ENCODE results near the gene CD9. TPM values are rescaled to one million over a fixed set of nuclear protein-coding genes. Genes with fewer than 3 reads are reported as not detected.

Gene CD9
- polyA plus RNA-seq, 1 of the 3 experiments (the other 2 are of a cell fraction): 76.6 TPM

DNA sequence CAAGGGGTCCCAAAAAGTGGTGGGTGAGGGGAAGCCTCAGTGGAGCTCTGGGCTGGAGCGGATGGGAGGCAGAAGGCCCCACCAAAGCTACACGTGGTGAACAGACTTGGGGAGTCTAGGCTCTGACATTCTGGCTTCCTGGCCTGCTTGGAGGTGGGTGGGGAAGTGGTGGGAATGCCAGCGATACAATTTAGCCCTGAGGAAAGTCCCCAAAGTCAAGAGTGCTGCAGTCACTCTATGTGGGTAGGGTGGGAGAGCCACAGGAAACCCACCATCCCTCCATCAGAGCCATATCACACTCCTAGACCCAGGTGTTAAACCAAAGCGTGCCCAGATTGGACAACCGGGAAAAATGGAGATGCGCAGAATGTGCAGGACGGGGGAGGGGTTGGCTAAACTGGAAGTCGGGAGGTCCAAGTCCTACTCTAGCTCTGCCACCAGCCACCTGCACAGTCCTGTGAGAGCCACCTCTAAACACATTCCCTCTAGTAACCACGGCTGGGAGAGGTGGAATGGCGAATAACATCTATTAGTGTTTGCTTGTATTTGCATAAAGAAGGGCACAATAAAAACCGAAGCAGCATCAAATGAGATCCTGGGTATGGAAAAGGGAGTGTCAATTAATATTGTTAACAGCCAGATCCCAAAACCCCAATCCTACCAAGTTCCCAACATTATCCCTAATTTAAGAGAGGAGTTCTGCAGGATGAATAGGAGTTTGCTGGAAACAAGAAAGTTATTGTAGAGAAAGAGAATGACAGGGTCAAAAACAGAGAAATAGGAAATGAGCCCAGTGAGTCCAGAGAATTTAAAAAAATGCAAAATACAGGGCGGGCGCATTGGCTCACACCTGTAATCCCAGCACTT is 14.0 kb upstream of the CD9 start:
- Histone ChIP-seq H3K9me3 (no peaks in the 10 kb centered on the region), H3K27ac (ENCODE audit: low read depth in 2 of 2, low read length in 1 of 2) (no peak overlapping the region), H3K27me3 (ENCODE audit: insufficient read depth) (no peaks in the 10 kb centered on the region), H3K36me3 (replicated peaks in 1 of 2; ENCODE audit: control insufficient read depth in 1 of 2, insufficient read depth in 2 of 2, low read length in 1 of 2) (no peaks in the 10 kb centered on the region), H4K20me1 (ENCODE audit: insufficient read depth) (no peaks in the 10 kb centered on the region), H3K4me2 (no peak overlapping the region), H3K9me2 (no peaks in the 10 kb centered on the region), H3K4me1 (ENCODE audit: control insufficient read depth in 1 of 2, insufficient read depth in 2 of 2, low read depth in 1 of 2, low read length in 1 of 2) (peaks cover 0 to 30% of the 10 kb centered on the region in 2 experiments; a peak in 1 of 4 replicates), H3K9ac (no peak overlapping the region), H3K4me3 (ENCODE audit: low read depth in 2 of 2, low read length in 1 of 2) (no peak overlapping the region), H3F3A (replicated peaks; ENCODE audit: insufficient read depth) (no peaks in the 10 kb centered on the region), H3K79me2 (ENCODE audit: insufficient read depth) (no peaks in the 10 kb centered on the region), H2AFZ (ENCODE audit: low read depth) (no peak overlapping the region)
- ChIA-PET CTCF (interaction anchor here (1.0 to 6.7 kb wide), 2 partner anchors 9 to 93 kb away, joined by 3 to 27 read pairs; no protein-coding TSS in a partner anchor), POLR2A (no interaction called here)
- 81% methylated on average over 13 of the region's 13 CpGs for WGBS (ENCODE audit: low lambda C conversion rate)
- TF ChIP-seq, protein P1, sequence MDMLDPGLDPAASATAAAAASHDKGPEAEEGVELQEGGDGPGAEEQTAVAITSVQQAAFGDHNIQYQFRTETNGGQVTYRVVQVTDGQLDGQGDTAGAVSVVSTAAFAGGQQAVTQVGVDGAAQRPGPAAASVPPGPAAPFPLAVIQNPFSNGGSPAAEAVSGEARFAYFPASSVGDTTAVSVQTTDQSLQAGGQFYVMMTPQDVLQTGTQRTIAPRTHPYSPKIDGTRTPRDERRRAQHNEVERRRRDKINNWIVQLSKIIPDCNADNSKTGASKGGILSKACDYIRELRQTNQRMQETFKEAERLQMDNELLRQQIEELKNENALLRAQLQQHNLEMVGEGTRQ (IDR thresholded peaks at IDR 0.05; ENCODE audit: borderline replicate concordance, low read depth, low read length): no peak
- TF ChIP-seq EP300 (IDR thresholded peaks at IDR 0.05; ENCODE audit: borderline replicate concordance in 1 of 2, low read depth in 1 of 2, low read length in 1 of 2) (no peak), FOXJ3 (CRISPR knock-in tag; IDR thresholded peaks at IDR 0.05) (no peak), EZH2phosphoT487 (IDR thresholded peaks at IDR 0.05; ENCODE audit: borderline replicate concordance, low read depth) (no peak), SMC3 (IDR thresholded peaks at IDR 0.05; ENCODE audit: low read depth, low read length) (no peak), NFIC (IDR thresholded peaks at IDR 0.05; ENCODE audit: borderline replicate concordance) (no peak), RFX5 (IDR thresholded peaks at IDR 0.05; ENCODE audit: low read length) (no peak)
- TF ChIP-seq, protein P2, sequence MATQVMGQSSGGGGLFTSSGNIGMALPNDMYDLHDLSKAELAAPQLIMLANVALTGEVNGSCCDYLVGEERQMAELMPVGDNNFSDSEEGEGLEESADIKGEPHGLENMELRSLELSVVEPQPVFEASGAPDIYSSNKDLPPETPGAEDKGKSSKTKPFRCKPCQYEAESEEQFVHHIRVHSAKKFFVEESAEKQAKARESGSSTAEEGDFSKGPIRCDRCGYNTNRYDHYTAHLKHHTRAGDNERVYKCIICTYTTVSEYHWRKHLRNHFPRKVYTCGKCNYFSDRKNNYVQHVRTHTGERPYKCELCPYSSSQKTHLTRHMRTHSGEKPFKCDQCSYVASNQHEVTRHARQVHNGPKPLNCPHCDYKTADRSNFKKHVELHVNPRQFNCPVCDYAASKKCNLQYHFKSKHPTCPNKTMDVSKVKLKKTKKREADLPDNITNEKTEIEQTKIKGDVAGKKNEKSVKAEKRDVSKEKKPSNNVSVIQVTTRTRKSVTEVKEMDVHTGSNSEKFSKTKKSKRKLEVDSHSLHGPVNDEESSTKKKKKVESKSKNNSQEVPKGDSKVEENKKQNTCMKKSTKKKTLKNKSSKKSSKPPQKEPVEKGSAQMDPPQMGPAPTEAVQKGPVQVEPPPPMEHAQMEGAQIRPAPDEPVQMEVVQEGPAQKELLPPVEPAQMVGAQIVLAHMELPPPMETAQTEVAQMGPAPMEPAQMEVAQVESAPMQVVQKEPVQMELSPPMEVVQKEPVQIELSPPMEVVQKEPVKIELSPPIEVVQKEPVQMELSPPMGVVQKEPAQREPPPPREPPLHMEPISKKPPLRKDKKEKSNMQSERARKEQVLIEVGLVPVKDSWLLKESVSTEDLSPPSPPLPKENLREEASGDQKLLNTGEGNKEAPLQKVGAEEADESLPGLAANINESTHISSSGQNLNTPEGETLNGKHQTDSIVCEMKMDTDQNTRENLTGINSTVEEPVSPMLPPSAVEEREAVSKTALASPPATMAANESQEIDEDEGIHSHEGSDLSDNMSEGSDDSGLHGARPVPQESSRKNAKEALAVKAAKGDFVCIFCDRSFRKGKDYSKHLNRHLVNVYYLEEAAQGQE (IDR thresholded peaks at IDR 0.05; ENCODE audit: low read depth, low read length): no peak
- TF ChIP-seq, protein P3, sequence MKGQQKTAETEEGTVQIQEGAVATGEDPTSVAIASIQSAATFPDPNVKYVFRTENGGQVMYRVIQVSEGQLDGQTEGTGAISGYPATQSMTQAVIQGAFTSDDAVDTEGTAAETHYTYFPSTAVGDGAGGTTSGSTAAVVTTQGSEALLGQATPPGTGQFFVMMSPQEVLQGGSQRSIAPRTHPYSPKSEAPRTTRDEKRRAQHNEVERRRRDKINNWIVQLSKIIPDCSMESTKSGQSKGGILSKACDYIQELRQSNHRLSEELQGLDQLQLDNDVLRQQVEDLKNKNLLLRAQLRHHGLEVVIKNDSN (IDR thresholded peaks at IDR 0.05; ENCODE audit: borderline replicate concordance, low read depth): no peak
- TF ChIP-seq, protein P4, sequence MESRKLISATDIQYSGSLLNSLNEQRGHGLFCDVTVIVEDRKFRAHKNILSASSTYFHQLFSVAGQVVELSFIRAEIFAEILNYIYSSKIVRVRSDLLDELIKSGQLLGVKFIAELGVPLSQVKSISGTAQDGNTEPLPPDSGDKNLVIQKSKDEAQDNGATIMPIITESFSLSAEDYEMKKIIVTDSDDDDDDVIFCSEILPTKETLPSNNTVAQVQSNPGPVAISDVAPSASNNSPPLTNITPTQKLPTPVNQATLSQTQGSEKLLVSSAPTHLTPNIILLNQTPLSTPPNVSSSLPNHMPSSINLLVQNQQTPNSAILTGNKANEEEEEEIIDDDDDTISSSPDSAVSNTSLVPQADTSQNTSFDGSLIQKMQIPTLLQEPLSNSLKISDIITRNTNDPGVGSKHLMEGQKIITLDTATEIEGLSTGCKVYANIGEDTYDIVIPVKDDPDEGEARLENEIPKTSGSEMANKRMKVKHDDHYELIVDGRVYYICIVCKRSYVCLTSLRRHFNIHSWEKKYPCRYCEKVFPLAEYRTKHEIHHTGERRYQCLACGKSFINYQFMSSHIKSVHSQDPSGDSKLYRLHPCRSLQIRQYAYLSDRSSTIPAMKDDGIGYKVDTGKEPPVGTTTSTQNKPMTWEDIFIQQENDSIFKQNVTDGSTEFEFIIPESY (IDR thresholded peaks at IDR 0.05; ENCODE audit: borderline replicate concordance, low read depth): no peak
- no peak for DNase-seq
